Parathyroid adenoma (tissue), 2 donors: ENCODE data around the gene BTN1A1.

Experiments used
- H2AFZ ChIP-seq: fragments of 300-600 bp; sonication (generic); one replicate; pipeline ENCODE4 v1.7.0; 2017; ENCODE audit warnings: antibody characterized with exemption, mild to moderate bottlenecking
- H3K27ac ChIP-seq: fragments of 300-600 bp; sonication (generic); one replicate; pipeline ENCODE4 v1.7.0; 2017
- H3K27me3 ChIP-seq: fragments of 300-600 bp; sonication (generic); one replicate; pipeline ENCODE4 v1.7.0; 2017; ENCODE audit warnings: low read length; ENCODE audit not compliant: control insufficient read depth, insufficient read depth
- H3K36me3 ChIP-seq: fragments of 300-600 bp; sonication (generic); one replicate; pipeline ENCODE4 v1.7.0; 2017; ENCODE audit warnings: low read length; ENCODE audit not compliant: control insufficient read depth, insufficient read depth
- H3K4me1 ChIP-seq: fragments of 300-600 bp; sonication (generic); one replicate; pipeline ENCODE4 v1.7.0; 2017; ENCODE audit warnings: control low read depth
- H3K4me2 ChIP-seq: fragments of 300-600 bp; sonication (generic); one replicate; pipeline ENCODE4 v1.7.0; 2017; ENCODE audit warnings: low read length
- H3K4me3 ChIP-seq: fragments of 300-600 bp; sonication (generic); one replicate; pipeline ENCODE4 v1.7.0; 2017; ENCODE audit warnings: low read depth, low read length
- H3K79me2 ChIP-seq: fragments of 300-600 bp; sonication (generic); one replicate; pipeline ENCODE4 v1.7.0; 2017; ENCODE audit warnings: control low read depth
- H3K9ac ChIP-seq: fragments of 300-600 bp; sonication (generic); one replicate; pipeline ENCODE4 v1.7.0; 2017; ENCODE audit warnings: mild to moderate bottlenecking
- H3K9me3 ChIP-seq: fragments of 300-600 bp; sonication (generic); one replicate; pipeline ENCODE4 v1.7.0; 2017; ENCODE audit warnings: low read length; ENCODE audit not compliant: control insufficient read depth
- TF ChIP-seq, protein P1 (sequence below): fragments of 300-600 bp; sonication (generic); IDR thresholded peaks from one replicate; pipeline ENCODE4 v1.7.0; 2017; ENCODE audit warnings: antibody characterized with exemption, mild to moderate bottlenecking
- donor health status: primary hyperparathyroidism.

The BTN1A1 gene

DNA sequence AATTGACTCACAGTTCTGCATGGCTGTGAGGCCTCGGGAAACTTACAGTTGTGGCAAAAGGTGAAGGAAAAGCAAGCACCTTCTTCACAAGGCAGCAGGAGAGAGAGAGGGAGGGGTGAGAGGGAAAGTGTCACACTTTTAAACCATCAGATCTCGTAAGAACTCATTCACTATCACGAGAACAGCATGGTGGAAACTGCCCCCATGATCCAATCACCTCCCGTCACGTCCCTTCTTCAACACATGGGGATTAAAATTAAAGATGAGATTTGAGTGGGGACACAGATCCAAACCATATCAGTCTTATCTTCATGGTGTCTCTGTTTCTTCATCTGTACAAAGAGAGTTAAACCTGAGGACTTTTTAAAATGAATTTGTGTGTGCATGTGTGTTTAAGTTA lies 13.7 kb upstream of the BTN1A1 start:
- no peaks in the 10 kb centered on the region for H3K4me1 ChIP-seq
- H3K9me3 ChIP-seq: no peaks in the 10 kb centered on the region
- no peak overlapping the region for H3K4me2 ChIP-seq
- no peaks in the 10 kb centered on the region for H3K79me2 ChIP-seq
- H3K9ac ChIP-seq: no peak overlapping the region
- no peaks in the 10 kb centered on the region for H3K36me3 ChIP-seq
- TF ChIP-seq, protein P1, sequence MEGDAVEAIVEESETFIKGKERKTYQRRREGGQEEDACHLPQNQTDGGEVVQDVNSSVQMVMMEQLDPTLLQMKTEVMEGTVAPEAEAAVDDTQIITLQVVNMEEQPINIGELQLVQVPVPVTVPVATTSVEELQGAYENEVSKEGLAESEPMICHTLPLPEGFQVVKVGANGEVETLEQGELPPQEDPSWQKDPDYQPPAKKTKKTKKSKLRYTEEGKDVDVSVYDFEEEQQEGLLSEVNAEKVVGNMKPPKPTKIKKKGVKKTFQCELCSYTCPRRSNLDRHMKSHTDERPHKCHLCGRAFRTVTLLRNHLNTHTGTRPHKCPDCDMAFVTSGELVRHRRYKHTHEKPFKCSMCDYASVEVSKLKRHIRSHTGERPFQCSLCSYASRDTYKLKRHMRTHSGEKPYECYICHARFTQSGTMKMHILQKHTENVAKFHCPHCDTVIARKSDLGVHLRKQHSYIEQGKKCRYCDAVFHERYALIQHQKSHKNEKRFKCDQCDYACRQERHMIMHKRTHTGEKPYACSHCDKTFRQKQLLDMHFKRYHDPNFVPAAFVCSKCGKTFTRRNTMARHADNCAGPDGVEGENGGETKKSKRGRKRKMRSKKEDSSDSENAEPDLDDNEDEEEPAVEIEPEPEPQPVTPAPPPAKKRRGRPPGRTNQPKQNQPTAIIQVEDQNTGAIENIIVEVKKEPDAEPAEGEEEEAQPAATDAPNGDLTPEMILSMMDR: no peak
- no peak overlapping the region for H3K4me3 ChIP-seq
- H3K27ac ChIP-seq: no peak overlapping the region
- no peak overlapping the region for H2AFZ ChIP-seq
- no peaks in the 10 kb centered on the region for H3K27me3 ChIP-seq

DNA sequence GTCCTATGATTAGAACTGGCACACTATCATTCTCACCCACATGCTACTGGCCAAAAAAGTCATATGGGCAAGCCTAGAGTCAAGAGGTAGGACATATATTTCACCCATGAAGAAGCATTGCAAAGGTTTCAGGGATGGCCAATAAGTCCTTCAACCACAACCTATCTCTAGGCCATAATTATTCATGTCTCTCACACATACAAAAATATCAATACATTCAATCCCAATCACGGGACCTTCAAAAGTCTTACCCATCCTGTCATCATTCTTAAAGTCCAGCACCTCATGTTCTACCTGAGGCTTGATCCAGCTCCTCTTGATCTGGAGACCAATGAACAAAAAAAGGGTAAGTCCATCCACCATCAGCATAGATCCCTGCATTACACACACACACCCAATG lies 12.6 kb upstream of the BTN1A1 start:
- Histone ChIP-seq H2AFZ (no peak overlapping the region), H3K4me2 (no peak overlapping the region), H3K36me3 (no peaks in the 10 kb centered on the region), H3K9ac (no peak overlapping the region), H3K27ac (no peak overlapping the region), H3K4me3 (no peak overlapping the region), H3K27me3 (no peaks in the 10 kb centered on the region), H3K79me2 (no peaks in the 10 kb centered on the region), H3K4me1 (no peaks in the 10 kb centered on the region), H3K9me3 (no peaks in the 10 kb centered on the region)
- TF ChIP-seq, protein P1: no peak

DNA sequence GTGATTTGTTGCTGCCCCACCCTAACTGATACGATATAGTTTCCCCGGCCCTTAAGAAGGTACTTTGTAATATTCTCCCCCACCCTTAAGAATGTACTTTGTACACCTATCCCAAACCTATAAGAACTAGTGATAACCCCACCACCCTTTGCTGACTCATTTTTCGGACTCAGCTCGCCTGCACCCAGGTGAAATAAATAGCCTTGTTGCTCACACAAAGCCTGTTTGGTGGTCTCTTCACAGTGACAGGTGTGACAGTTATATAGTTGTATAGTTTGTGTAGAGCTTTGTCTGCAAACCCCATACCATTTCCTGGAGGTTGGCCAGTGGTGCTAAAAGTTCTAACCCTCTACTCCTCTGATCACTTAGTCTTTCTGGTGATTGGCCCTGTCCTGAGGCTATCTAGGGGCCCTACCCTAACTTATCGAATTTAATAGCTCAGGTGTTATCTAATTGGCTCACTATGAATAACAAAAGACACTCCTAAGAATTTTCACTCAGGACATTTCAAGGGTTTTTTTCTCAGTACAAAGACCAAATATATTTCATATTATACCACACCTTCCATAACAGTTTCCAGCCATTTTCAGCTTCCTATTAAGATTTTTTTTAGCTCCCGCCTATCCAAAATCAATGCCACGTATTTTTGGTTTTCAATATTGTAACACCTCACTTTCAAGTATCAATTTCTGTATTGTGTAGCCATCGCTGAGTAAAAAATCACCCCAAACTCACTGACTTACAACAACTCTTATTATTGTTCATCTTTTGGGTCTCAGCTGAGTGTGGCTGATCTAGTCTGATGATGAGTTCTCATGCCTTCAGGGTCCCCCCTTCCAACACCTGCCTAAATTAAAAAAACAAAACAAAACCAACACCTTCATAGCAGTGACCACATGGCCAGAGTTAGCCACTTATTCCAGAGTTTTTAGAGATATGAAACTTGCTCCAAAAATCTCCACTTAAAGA lies 9.8 kb upstream of the BTN1A1 start:
- Histone ChIP-seq H3K9ac (no peak overlapping the region), H3K27ac (no peak overlapping the region), H3K36me3 (no peaks in the 10 kb centered on the region), H2AFZ (no peak overlapping the region), H3K27me3 (no peaks in the 10 kb centered on the region), H3K4me1 (no peaks in the 10 kb centered on the region), H3K79me2 (no peaks in the 10 kb centered on the region), H3K4me3 (no peak overlapping the region), H3K4me2 (no peak overlapping the region), H3K9me3 (no peaks in the 10 kb centered on the region)
- TF ChIP-seq, protein P1: no peak

DNA sequence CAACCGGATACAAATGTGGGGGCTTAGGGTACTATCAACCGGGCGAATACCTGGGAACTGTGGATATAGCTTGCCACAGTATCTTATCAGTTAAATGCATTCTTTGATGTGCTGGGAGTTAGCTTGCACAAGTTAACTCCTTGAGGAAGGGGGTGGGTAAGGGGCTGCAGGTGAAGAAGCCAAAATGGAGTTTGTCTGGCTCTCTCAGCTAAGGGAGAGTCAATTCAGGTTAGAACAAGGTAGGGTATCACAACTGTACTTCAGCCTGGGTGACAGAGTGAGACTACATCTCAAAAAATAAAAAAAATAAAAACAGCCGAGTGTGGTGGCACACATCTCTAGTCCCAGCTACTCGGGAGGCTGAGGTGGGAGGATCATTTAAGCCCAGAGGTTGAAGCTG lies 8.5 kb upstream of the BTN1A1 start:
- Histone ChIP-seq H3K36me3 (no peaks in the 10 kb centered on the region), H3K4me3 (no peak overlapping the region), H3K27ac (no peak overlapping the region), H3K4me1 (no peaks in the 10 kb centered on the region), H3K4me2 (no peak overlapping the region), H3K79me2 (no peaks in the 10 kb centered on the region), H3K9ac (no peak overlapping the region), H3K27me3 (no peaks in the 10 kb centered on the region), H2AFZ (no peak overlapping the region), H3K9me3 (no peaks in the 10 kb centered on the region)
- TF ChIP-seq, protein P1: no peak

DNA sequence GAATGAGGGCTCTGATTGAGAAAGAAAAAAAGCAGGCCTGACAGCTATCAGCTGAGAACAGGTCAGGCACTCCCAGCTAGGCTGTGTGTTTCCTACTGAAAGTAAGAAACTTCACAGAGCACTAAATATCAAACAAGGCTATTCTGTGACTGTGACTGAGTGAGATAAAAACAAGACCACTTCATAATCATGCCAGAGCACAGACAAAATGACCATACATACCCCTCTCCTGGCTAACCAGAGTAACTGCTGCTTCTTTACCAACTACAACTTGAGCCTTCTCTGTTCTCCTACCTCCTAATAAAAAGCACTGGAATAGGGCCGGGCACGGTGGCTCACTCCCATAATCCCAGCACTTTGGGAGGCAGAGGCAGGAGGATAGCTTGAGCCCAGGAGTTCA lies 6.8 kb upstream of the BTN1A1 start:
- no peaks in the 10 kb centered on the region for H3K9me3 ChIP-seq
- H3K36me3 ChIP-seq: no peaks in the 10 kb centered on the region
- H3K9ac ChIP-seq: no peak overlapping the region
- H3K4me3 ChIP-seq: no peak overlapping the region
- no peaks in the 10 kb centered on the region for H3K79me2 ChIP-seq
- no peaks in the 10 kb centered on the region for H3K27me3 ChIP-seq
- H2AFZ ChIP-seq: no peak overlapping the region
- no peak overlapping the region for H3K27ac ChIP-seq
- H3K4me2 ChIP-seq: no peak overlapping the region
- TF ChIP-seq, protein P1: no peak
- no peaks in the 10 kb centered on the region for H3K4me1 ChIP-seq
